ENCODE measurements around the gene MCHR2.
"Not testable (repeated sequence)": the region's sequence is repeated elsewhere in the genome, so short reads cannot be mapped to it uniquely, and the experiment has no call there.

The MCHR2 gene, protein sequence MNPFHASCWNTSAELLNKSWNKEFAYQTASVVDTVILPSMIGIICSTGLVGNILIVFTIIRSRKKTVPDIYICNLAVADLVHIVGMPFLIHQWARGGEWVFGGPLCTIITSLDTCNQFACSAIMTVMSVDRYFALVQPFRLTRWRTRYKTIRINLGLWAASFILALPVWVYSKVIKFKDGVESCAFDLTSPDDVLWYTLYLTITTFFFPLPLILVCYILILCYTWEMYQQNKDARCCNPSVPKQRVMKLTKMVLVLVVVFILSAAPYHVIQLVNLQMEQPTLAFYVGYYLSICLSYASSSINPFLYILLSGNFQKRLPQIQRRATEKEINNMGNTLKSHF

GRCh38 chr6:99993533-99994251, at the start of gene MCHR2:
Gene MCHR2 (minus strand): TSS chr6:99994223. CDS start chr6:99956147, 38,076 bp downstream.
- no peak for DNase-seq (ENCODE audit: low read depth)

DNA sequence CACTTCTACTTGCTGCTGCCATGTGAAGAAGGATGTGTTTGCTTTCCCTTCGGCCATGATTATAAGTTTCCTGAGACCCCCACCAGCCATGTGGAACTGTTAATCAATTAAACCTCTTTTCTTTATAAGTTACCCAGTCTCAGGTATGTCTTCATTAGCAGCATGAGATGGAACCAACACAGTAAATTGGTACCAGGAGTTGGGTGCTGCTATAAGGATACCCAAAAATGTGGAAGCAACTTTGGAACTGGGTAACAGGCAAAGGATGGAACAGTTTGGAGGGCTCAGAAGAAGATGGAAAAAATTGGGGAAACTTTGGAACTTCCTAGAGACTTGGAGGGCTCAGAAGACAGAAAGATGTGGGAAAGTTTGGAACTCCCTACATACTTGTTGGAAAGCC, 44.5 kb upstream of the MCHR2 start:
- not testable (repeated sequence) for DNase-seq (ENCODE audit: low read depth)

- no peak for DNase-seq (ENCODE audit: low read depth)
These were observed 42.0 kb upstream of the MCHR2 start for GRCh38 chr6:100035873-100036653.

DNA sequence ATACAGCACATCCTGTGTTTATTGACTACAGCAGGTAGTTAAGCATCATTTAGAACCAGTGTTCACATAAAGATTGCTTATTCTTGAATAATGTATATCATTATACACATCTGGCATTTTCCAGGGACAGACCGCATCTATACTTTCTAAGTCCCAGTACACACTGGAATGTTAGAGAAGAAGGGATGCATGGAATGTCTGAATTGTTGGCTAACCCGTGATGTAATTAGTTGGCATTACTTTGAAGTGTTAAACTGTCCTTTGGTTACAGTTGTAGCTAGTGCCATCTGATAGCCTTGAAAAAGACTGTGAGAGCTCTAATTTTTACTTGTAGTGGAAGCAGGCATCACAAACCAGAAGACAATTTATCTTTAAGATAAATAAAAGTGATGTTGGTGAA, 29.8 kb upstream of the MCHR2 start:
- DNase-seq (ENCODE audit: low read depth), result no peak

DNA sequence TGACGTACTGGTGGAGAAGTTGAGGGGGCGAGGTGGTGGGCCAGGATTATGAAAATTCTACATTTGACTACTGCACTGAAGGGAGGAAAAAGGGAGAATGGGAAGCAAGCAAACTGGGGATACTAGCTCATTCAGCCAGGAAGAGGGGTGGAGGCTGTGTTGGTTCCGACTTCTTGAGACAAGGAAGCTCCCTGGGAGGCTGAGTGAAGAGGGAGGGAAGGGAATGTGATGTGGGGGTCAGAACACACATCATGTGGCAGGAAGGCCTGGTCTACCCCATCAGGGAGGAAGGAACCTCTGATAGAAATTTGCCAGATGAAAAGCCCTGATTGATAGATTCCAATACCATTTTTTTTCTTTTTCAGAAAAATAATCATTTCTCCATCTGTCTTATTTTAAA, 28.8 kb upstream of the MCHR2 start:
- DNase-seq (ENCODE audit: low read depth), result no peak

- no peak for DNase-seq (ENCODE audit: low read depth)
These were observed 14.8 kb upstream of the MCHR2 start for GRCh38 chr6:100008857-100009256.

DNA sequence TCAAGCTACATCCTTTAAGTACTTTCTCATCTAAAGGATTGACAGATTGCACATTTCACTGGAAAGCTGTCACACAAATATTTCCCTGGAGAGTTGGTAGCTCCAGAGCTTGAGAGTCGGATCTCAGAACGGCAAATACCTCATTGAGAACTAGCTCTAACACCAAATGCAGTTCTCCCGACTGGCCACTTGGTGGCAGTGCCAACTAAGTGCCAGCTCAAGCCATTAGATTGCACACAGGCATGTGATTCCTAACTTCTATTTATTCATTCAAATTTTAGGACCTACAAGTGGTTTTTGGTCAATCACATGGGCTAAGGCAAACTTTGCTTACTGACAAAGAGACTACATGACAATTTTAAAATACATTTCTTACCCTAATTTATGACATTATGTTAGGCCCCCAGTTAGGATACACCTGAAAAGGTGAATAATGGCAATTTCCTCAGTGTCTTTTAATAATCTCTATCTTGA, 7.9 kb upstream of the MCHR2 start:
- peak; percentile 13 for DNase-seq (ENCODE audit: low read depth)

DNA sequence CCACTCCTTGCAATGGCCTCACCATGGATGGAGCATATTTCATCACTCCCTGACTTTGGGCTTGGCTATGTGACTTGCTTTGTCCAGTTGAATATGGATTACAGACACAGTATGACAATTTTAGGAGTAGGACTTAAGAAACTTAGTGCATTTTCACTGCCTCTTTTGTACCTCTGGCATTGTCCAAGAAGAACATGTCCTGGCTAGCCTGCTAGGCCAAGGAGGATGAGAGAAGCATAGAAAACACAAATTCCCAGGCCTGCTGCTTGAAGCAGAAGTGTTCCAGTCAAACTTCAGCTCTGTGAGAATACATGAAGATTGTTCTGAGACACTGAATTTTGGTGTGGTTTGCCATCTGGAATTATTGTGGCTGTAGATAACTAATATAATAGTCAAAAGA, 3.1 kb upstream of the MCHR2 start:
- no peak for DNase-seq (ENCODE audit: low read depth)

DNA sequence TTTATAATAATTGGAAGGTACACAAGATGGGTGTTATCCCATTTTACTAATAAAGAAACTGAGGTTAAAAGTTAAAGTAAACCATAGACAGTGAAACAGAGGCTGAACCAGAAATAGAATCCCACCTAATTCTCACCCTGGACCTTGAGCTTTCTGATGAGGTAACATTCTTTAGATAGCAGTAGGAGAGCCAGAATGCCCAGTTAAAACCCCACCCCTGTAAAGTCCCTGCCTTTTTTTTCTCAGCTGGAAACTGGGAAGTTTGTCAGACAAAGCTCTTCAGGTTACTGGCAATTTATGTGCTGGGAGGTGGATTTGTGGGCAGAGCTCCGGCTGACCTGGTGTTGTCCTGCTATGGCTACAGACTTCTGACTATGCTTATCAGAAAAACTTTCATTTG, 1.9 kb upstream of the MCHR2 start:
- DNase-seq (ENCODE audit: low read depth), result no peak

GRCh38 chr6:99993146-99993532, 884 bp downstream of the MCHR2 start:
- no peak for DNase-seq (ENCODE audit: low read depth)

DNA sequence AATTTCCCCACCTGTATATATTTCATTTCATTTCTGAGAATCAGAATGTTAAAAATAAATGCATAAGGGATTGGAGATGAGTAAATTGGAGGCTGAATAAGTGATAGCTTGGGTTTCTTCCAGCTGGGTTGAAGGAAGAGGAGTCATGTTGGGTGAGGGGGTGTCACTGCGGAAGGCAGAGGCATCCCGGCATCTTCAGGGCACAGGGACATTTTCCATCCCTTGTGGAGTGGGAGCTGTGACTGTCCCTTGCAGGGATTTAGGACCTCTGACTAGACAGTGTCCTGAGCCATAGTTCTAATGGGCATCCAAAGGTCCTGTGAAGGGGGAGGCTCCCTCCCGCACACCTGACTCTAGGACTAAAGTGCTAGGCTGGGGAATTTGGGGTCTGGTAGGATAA, 2.1 kb downstream of the MCHR2 start:
- no peak for DNase-seq (ENCODE audit: low read depth)

GRCh38 chr6:99980741-99981140, 13.3 kb downstream of the MCHR2 start:
- no peak for DNase-seq (ENCODE audit: low read depth)

GRCh38 chr6:99979953-99980352, 14.1 kb downstream of the MCHR2 start:
- DNase-seq (ENCODE audit: low read depth), result no peak

DNA sequence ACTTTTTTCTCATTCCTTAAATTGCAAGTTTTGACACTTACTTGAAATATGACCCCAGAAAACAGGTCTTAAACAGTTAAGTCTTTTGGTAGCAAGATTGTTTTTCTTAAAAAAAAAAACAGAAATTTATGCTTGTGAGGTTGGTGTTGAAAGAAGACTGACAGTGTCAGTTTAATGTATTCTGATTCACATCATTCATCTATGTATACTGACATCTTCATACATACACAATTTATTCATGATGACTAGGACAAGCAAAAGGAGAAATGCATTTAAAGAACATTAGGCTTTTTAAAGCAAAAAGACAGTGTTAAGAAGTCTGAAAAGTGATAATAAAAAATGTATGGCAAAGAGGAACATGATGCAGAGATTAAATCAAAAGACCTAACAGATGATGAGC, 27.0 kb downstream of the MCHR2 start:
- no peak for DNase-seq (ENCODE audit: low read depth)

GRCh38 chr6:99960027-99960426, 34.0 kb downstream of the MCHR2 start:
- DNase-seq (ENCODE audit: low read depth), result no peak

GRCh38 chr6:99951016-99951805, 42.8 kb downstream of the MCHR2 start:
- DNase-seq (ENCODE audit: low read depth), result no peak

DNA sequence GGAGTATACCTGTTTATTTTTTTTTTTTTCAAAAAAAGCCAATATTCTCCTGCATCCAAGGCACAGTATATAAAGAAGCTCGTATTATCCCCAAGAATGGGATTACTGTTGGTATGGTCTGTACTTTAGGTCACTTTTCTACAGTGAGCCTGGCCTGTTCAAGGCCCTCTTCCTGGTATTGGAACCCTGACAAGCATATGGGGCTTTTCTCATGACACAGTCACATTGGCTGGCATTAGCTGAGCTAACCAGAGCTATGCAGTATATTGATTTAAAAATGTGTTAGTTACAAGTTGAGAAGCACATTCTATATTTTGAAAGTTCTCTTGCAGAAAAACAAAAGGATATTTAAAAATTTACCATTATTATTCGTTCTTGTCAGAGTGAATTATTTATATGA, 48.0 kb downstream of the MCHR2 start:
- no peak for DNase-seq (ENCODE audit: low read depth)

DNA sequence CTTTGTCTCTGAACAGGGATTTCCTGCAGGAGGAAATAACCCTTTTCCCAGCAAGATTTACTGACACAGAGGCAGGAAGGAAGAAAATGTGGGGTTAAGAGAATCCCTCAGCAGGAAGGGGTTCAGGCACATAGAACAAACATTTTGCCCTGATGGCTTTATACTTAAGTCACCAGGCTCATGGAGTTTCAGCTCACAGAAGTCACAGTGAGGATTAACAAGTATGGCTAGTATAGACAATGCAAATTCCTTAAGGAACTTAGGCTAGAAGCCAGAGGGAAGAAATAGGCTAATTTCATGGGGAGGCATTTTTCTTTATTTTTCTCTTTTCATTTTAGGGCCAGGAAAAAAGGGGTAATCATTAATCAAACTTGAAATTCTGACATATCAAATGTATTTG, 50.2 kb downstream of the MCHR2 start:
- DNase-seq (ENCODE audit: low read depth), result no peak

DNA sequence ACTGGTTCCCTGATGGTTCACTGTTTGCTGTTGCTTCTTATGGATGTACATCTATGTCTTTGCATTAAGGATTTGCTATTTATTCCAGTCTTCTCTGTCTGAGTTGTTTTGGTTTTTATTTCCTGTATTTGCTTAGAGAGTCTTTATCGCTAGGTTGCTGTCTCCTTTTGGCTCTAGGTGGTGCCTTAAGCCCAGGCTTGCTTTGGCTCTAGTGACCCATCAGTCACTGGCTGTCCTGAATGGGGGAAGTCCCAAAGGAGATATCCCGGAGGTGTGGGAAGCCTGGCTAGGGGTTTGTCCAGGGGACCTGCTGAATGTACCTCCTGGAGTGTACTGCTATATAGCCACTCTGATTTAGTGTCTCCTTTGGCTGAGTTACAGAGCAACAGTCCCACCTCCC, 53.4 kb downstream of the MCHR2 start:
- no peak for DNase-seq (ENCODE audit: low read depth)

- DNase-seq (ENCODE audit: low read depth), result peak; percentile 75
These were observed 60.9 kb downstream of the MCHR2 start for GRCh38 chr6:99933129-99933528.

GRCh38 chr6:99912657-99913056, 81.4 kb downstream of the MCHR2 start:
- DNase-seq (ENCODE audit: low read depth), result no peak

Measured in GM04503 (cell line).